Measurements from ENCODE around the gene ZNF782. TPM values are rescaled to one million over a fixed set of nuclear protein-coding genes. Genes with fewer than 3 reads are reported as not detected.
"Not testable (repeated sequence)": the region's sequence is repeated elsewhere in the genome, so short reads cannot be mapped to it uniquely, and the experiment has no call there.

The ZNF782 gene
- total and polyA plus RNA-seq, 12 donors = 0.60 to 20.3 (median 5.1) TPM

DNA sequence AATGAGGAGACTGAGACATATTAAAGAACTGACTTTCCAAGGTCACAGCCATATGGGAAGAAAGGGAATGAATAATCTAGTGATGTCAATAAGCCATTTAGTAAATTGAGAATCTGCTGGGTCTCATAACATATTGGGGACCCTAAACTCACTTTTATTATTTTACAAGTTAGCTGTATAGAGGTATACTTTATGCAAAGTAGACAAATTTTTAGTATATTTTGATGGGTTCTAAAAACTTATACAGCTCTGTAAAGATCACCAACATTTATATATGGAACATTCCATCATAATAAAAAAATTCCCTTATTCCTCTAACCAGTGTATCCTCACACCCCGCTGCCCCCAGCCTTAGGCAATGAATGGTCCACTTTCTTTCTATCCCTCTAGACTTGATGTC is 40.7 kb downstream of the ZNF782 start:
- H3K4me1 ChIP-seq (replicated peaks in 1 of 2) = no peaks in the 10 kb centered on the region
- H3K27me3 ChIP-seq = no peaks in the 10 kb centered on the region
- H3K4me3 ChIP-seq = no peak overlapping the region
- H3K27ac ChIP-seq = no peak overlapping the region
- H3K9me3 ChIP-seq (replicated peaks in 1 of 3) = peaks cover 6 to 87% (median 43%) of the 10 kb centered on the region in 3 donors
- TF ChIP-seq, protein P1, sequence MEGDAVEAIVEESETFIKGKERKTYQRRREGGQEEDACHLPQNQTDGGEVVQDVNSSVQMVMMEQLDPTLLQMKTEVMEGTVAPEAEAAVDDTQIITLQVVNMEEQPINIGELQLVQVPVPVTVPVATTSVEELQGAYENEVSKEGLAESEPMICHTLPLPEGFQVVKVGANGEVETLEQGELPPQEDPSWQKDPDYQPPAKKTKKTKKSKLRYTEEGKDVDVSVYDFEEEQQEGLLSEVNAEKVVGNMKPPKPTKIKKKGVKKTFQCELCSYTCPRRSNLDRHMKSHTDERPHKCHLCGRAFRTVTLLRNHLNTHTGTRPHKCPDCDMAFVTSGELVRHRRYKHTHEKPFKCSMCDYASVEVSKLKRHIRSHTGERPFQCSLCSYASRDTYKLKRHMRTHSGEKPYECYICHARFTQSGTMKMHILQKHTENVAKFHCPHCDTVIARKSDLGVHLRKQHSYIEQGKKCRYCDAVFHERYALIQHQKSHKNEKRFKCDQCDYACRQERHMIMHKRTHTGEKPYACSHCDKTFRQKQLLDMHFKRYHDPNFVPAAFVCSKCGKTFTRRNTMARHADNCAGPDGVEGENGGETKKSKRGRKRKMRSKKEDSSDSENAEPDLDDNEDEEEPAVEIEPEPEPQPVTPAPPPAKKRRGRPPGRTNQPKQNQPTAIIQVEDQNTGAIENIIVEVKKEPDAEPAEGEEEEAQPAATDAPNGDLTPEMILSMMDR (IDR thresholded peaks at IDR 0.05) = no peak
- no peak for TF ChIP-seq POLR2A (IDR thresholded peaks at IDR 0.05)
- H3K36me3 ChIP-seq (replicated peaks in 1 of 2) = no peaks in the 10 kb centered on the region
- intact Hi-C loops (cut with DNase I) = loop anchor here in 1 of 2 donors (10.0 kb wide), 1 partner anchor 59 kb away; no protein-coding TSS in a partner anchor
- DNase-seq = no peak
- 94 to 100% (median 97%) methylated on average over 1 of the region's 1 CpG for WGBS, 4 donors

DNA sequence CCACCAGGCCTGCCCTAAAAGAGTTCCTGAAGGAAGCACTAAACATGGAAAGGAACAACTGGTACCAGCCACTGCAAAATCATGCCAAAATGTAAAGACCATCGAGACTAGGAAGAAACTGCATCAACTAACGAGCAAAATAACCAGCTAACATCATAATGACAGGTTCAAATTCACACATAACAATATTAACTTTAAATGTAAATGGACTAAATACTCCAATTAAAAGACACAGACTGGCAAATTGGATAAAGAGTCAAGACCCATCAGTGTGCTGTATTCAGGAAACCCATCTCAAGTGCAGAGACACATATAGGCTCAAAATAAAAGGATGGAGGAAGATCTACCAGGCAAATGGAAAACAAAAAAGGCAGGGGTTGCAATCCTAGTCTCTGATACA is 55.4 kb downstream of the ZNF782 start:
- WGBS, 4 donors = 80 to 100% (median 100%) methylated on average over 1 to 2 of the region's 2 CpGs; no CpG with 5 or more reads in 1 of the 4 donors
- peaks cover 0 to 13% (median 0%) of the 10 kb centered on the region in 3 donors for H3K9me3 ChIP-seq (replicated peaks in 1 of 3)
- H3K27ac ChIP-seq; H3K4me3 ChIP-seq; intact Hi-C loops (cut with DNase I); DNase-seq; H3K27me3 ChIP-seq; H3K36me3 ChIP-seq (replicated peaks in 1 of 2); H3K4me1 ChIP-seq (replicated peaks in 1 of 2): not testable (repeated sequence)

DNA sequence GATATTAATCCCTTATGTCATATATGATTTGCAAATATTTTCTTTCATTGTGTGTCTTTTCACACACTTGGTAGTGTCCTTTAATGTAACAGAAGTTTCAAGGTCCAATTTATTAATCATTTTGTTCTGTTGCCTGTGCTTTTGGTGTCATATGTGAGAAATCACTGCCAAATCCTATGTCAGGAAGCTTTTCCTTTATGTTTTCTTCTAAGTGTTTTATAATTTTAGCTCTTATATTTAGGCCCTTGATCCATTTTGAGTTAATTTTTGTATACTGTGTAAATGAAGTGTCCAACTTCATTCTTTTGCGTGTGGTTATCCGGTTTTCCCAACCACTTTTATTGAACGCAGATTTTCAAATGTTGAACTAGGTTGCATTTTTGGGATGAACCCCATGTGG is 70.3 kb downstream of the ZNF782 start:
- TF ChIP-seq, protein P1 (IDR thresholded peaks at IDR 0.05) = no peak
- no peak for TF ChIP-seq POLR2A (IDR thresholded peaks at IDR 0.05)
- WGBS, 4 donors = 96 to 99% (median 97%) methylated on average over 3 of the region's 3 CpGs
- Histone ChIP-seq H3K36me3 (replicated peaks in 1 of 2) (no peaks in the 10 kb centered on the region), H3K4me1 (replicated peaks in 1 of 2) (peaks cover 0 to 2% of the 10 kb centered on the region in 2 donors), H3K27me3 (no peaks in the 10 kb centered on the region), H3K4me3 (no peak overlapping the region), H3K9me3 (replicated peaks in 1 of 3) (no peaks in the 10 kb centered on the region), H3K27ac (no peak overlapping the region)
- intact Hi-C loops (cut with DNase I) = no loop called here
- no peak for DNase-seq

DNA sequence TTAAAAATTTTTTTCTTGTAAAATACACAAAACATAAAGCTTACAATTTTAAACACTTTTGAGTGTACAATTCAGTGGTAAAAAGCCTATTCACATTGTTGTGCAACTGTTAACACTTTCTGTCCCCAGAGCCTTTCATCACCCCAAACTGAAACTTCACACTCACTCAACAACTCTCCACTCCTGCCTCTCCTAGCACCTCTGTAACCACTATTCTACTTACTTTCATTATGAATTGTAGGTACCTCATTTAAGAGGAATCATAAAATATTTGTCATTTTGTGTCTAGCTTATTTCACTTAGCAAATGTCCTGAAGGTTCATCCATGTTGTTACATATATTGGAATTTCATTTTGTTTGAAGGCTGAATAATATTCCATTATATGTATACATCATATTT is 72.1 kb downstream of the ZNF782 start:
- no peaks in the 10 kb centered on the region for H3K27me3 ChIP-seq
- H3K4me3 ChIP-seq = no peak overlapping the region
- no peak for DNase-seq
- no peaks in the 10 kb centered on the region for H3K9me3 ChIP-seq (replicated peaks in 1 of 3)
- no peak overlapping the region for H3K27ac ChIP-seq
- no peaks in the 10 kb centered on the region for H3K36me3 ChIP-seq (replicated peaks in 1 of 2)
- H3K4me1 ChIP-seq (replicated peaks in 1 of 2) = peaks cover 2 to 11% of the 10 kb centered on the region in 2 donors
- intact Hi-C loops (cut with DNase I) = no loop called here
- TF ChIP-seq POLR2A (IDR thresholded peaks at IDR 0.05) = no peak
- TF ChIP-seq, protein P1 (IDR thresholded peaks at IDR 0.05) = no peak

DNA sequence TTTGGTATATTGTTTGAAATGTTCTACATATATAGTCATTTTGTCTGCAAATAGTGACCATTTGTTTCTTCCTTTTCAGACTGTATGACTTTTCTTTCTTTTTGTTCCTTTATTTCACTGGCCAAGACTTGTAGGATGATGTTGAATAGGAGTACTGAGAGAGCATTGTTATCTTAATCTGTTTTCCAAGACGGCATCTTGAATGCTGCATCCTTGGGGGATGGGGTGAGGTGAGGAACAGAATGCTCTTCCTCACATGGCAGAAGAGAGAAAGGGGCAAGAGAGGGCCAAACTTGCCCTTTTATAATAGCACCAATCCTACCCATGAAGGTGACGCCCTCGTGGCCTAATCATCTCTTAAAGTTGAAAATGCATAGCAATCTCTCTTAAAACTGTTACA is 72.8 kb downstream of the ZNF782 start:
- WGBS, 4 donors = 65 to 85% (median 80%) methylated on average over 3 of the region's 3 CpGs
- Histone ChIP-seq H3K4me3 (no peak overlapping the region), H3K27ac (no peak overlapping the region), H3K36me3 (replicated peaks in 1 of 2) (no peaks in the 10 kb centered on the region), H3K9me3 (replicated peaks in 1 of 3) (no peaks in the 10 kb centered on the region), H3K4me1 (replicated peaks in 1 of 2) (peaks cover 8 to 18% of the 10 kb centered on the region in 2 donors), H3K27me3 (no peaks in the 10 kb centered on the region)
- no peak for TF ChIP-seq POLR2A (IDR thresholded peaks at IDR 0.05)
- TF ChIP-seq, protein P1 (IDR thresholded peaks at IDR 0.05) = no peak
- intact Hi-C loops (cut with DNase I) = no loop called here
- no peak for DNase-seq

Data from adrenal gland (tissue), 12 donors.